GM12878 (cell line): ENCODE measurements around the gene RAB31. TPM values are rescaled to one million over a fixed set of nuclear protein-coding genes. Genes with fewer than 3 reads are reported as not detected.

Source experiments
- ATAC-seq: fragments of 200-7000 bp; cut with Tn5 transposase; 3 replicates; pipeline ENCODE4 v1.9.1; 2020; ENCODE audit warnings: mild to moderate bottlenecking, moderate library complexity
- BruUV-seq: library from RNA; stranded (reverse); fragments of 400-500 nt; replicated peaks from 2 replicates; lab custom pipeline; 2021; lab: Mats Ljungman, UMichigan
- CTCF ChIA-PET: fragments of 300-600 bp; sonication (Branson Sonifier 250); formaldehyde crosslinking; extraction: SDS; loops from one replicate; lab custom pipeline; 2021; ENCODE audit warnings: inconsistent platforms; lab: Yijun Ruan, JAX
- POLR2A ChIA-PET: fragments of 350-600 bp; formaldehyde crosslinking; extraction: SDS; loops from one replicate; lab custom pipeline; 2021; ENCODE audit warnings: inconsistent platforms; lab: Charles Lee
- RAD21 ChIA-PET: fragments of 300-600 bp; sonication (Branson Sonifier 250); formaldehyde crosslinking; loops from one replicate; lab custom pipeline; 2023; ENCODE audit warnings: antibody characterized with exemption; ENCODE audit not compliant: unreplicated experiment; lab: Charles Lee
- SMC1A ChIA-PET: fragments of 300-600 bp; sonication (Branson Sonifier 250); formaldehyde crosslinking; loops from one replicate; lab custom pipeline; 2023; ENCODE audit not compliant: unreplicated experiment, uncharacterized antibody; lab: Charles Lee
- DNase-seq: peaks from one replicate; pipeline ENCODE4 v3.0.0-alpha.2; 2011; ENCODE audit warnings: low read depth, low spot score
- FAIRE-seq: peaks from 3 replicates; lab custom pipeline; 2011; peaks lifted over from hg19 to GRCh38; lab: Jason Lieb, UNC
- H2AFZ ChIP-seq: 2 replicates; pipeline ENCODE4 v1.6.0; 2011; ENCODE audit warnings: low read depth, low read length, control low read depth; ENCODE audit not compliant: control insufficient read depth
- H3K27ac ChIP-seq: 2 replicates; pipeline ENCODE4 v1.5.1; 2011; ENCODE audit warnings: control low read depth; ENCODE audit not compliant: control insufficient read depth, insufficient read depth
- H3K27me3 ChIP-seq, 2 experiments: replicated peaks in 1 of 2; 2 replicates each; pipeline versions ENCODE4 v1.6.0 to v1.6.1; 2011; ENCODE audit warnings: low read length in 1 of 2; ENCODE audit not compliant: control insufficient read depth in 2 of 2, insufficient read depth in 2 of 2
- H3K36me3 ChIP-seq, 2 experiments: 2 replicates each; pipeline ENCODE4 v1.5.1; 2011; ENCODE audit warnings: low read length in 1 of 2; ENCODE audit not compliant: control insufficient read depth in 2 of 2, insufficient read depth in 2 of 2
- H3K4me1 ChIP-seq: 2 replicates; pipeline ENCODE4 v1.6.1; 2011; ENCODE audit warnings: mild to moderate bottlenecking, low read length, moderate library complexity, mixed read lengths; ENCODE audit not compliant: control insufficient read depth, insufficient read depth
- H3K4me2 ChIP-seq: 2 replicates; pipeline ENCODE4 v1.6.0; 2011; ENCODE audit warnings: control low read depth; ENCODE audit not compliant: control insufficient read depth, insufficient read depth
- H3K4me3 ChIP-seq: fragments of 200-600 bp; sonication (generic); 2 replicates; pipeline ENCODE4 v1.5.1; 2016
- H3K79me2 ChIP-seq: 2 replicates; pipeline ENCODE4 v1.6.0; 2011; ENCODE audit warnings: low read length; ENCODE audit not compliant: control insufficient read depth, insufficient read depth
- H3K9ac ChIP-seq: 2 replicates; pipeline ENCODE4 v1.8.0; 2011; ENCODE audit warnings: low read length, control low read depth, mixed read lengths; ENCODE audit not compliant: control insufficient read depth, insufficient read depth
- H3K9me3 ChIP-seq: replicated peaks from 3 replicates; pipeline ENCODE4 v1.5.1; 2011; ENCODE audit warnings: mild to moderate bottlenecking, low read length; ENCODE audit not compliant: control insufficient read depth, insufficient read depth
- H4K20me1 ChIP-seq: 2 replicates; pipeline ENCODE4 v1.6.0; 2011; ENCODE audit not compliant: control insufficient read depth, insufficient read depth
- ASH2L ChIP-seq: fragments of 300-600, 200-600 bp; sonication (generic); IDR thresholded peaks from 2 replicates; pipeline ENCODE4 v1.6.1; 2017; ENCODE audit warnings: low read depth, mild to moderate bottlenecking, borderline replicate concordance
- BCL11A ChIP-seq: IDR thresholded peaks from 2 replicates; pipeline ENCODE4 v1.6.1; 2011; ENCODE audit warnings: low read depth, low read length
- BMI1 ChIP-seq: fragments of 450-650 bp; IDR thresholded peaks from 2 replicates; pipeline ENCODE4 v1.6.1; 2016; ENCODE audit warnings: mild to moderate bottlenecking, moderate library complexity, borderline replicate concordance
- CTCF ChIP-seq, 3 experiments: IDR thresholded peaks in 2 of 3; conservative IDR thresholded peaks in 1 of 3; 2 replicates each; pipeline ENCODE4 v1.5.1; 2011; ENCODE audit warnings: low read depth in 3 of 3, low read length in 3 of 3, mild to moderate bottlenecking in 3 of 3, control low read depth in 2 of 3, moderate library complexity in 2 of 3, inconsistent platforms in 1 of 3, mixed read lengths in 1 of 3; ENCODE audit not compliant: control insufficient read depth in 2 of 3, insufficient read depth in 1 of 3; ENCODE audit errors: extremely low read depth in 1 of 3
- HDAC6 ChIP-seq: fragments of 200-600 bp; sonication (generic); IDR thresholded peaks from one replicate; pipeline ENCODE4 v1.8.0; 2017; ENCODE audit warnings: antibody characterized with exemption; ENCODE audit not compliant: unreplicated experiment
- HSF1 ChIP-seq: fragments of 150-350 bp; IDR thresholded peaks from 2 replicates; pipeline ENCODE4 v1.6.1; 2014; ENCODE audit warnings: mild to moderate bottlenecking, low read depth, low read length
- JUNB ChIP-seq: IDR thresholded peaks from 2 replicates; pipeline ENCODE4 v1.6.1; 2016; ENCODE audit warnings: antibody characterized with exemption, mild to moderate bottlenecking
- JUND ChIP-seq: IDR thresholded peaks from 2 replicates; pipeline ENCODE4 v1.6.1; 2012; ENCODE audit warnings: low read depth, mild to moderate bottlenecking, low read length, improper control_type of control experiment, moderate library complexity
- NFXL1 ChIP-seq: fragments of 450-650 bp; IDR thresholded peaks from 2 replicates; pipeline ENCODE4 v1.6.1; 2017; ENCODE audit warnings: antibody characterized with exemption, mild to moderate bottlenecking, borderline replicate concordance
- NR2C2 ChIP-seq: IDR thresholded peaks from 2 replicates; pipeline ENCODE4 v1.6.1; 2011; ENCODE audit warnings: borderline replicate concordance, low read depth; ENCODE audit not compliant: control insufficient read depth, insufficient read length
- RB1 ChIP-seq: fragments of 450-650 bp; formaldehyde crosslinking; IDR thresholded peaks from 2 replicates; pipeline ENCODE4 v1.6.1; 2017; ENCODE audit warnings: mild to moderate bottlenecking, borderline replicate concordance
- SRF ChIP-seq, 2 experiments: IDR thresholded peaks; 2 replicates each; pipeline ENCODE4 v1.6.1; 2011; ENCODE audit warnings: low read depth in 2 of 2, low read length in 2 of 2, mild to moderate bottlenecking in 1 of 2, moderate library complexity in 1 of 2
- YBX1 ChIP-seq: fragments of 450-650 bp; IDR thresholded peaks from 2 replicates; pipeline ENCODE4 v1.6.1; 2016; ENCODE audit warnings: antibody characterized with exemption
- ZNF687 ChIP-seq: fragments of 450-650 bp; IDR thresholded peaks from 2 replicates; pipeline ENCODE4 v1.6.1; 2017; ENCODE audit warnings: mild to moderate bottlenecking, moderate library complexity
- ZZZ3 ChIP-seq: IDR thresholded peaks from 2 replicates; pipeline ENCODE4 v1.6.1; 2011; ENCODE audit warnings: low read depth; ENCODE audit not compliant: control insufficient read depth, insufficient read length
- WGBS: methylation state at CpG from one replicate; pipeline ENCODE4 v1.1.6; 2016; ENCODE audit warnings: low lambda C conversion rate; ENCODE audit not compliant: insufficient replicate concordance, insufficient coverage; ENCODE audit errors: missing lambda C conversion rate; 5-methylcytosine and 5-hydroxymethylcytosine counted together
- in situ Hi-C: fragments of 300-500 bp; cut with MboI; formaldehyde crosslinking; loops from 9 replicates; pipeline ENCODE4 v1.14.3; 2018; ENCODE audit warnings: mixed read lengths
- intact Hi-C: fragments of 100-400 bp; cut with micrococcal nuclease; formaldehyde crosslinking; loops from one replicate; pipeline ENCODE4 v1.14.2; 2022; ENCODE audit not compliant: unreplicated experiment
- polyA plus RNA-seq, 11 experiments: library from polyadenylated mRNA; depleted of rRNA in 4 of 11; unstranded in 6 of 11; stranded (reverse) in 5 of 11; fragments of >200 nt; fragmentation: Nextera tagmentation in 4 of 11; fragmentation: Illumina TruSeq in 1 of 11; extraction: Ambion mirVana in 4 of 11; extraction: Trizol in 1 of 11; gene quantifications; 1 replicate in 1 of 11; 2 replicates in 10 of 11; pipeline versions ENCODE4 v1.2.1 to v1.2.3, GENCODE V29; 2011 to 2016; ENCODE audit warnings: inconsistent platforms in 2 of 11, missing spikeins in 2 of 11, low read depth in 1 of 11
- total RNA-seq, 4 experiments: library from RNA; depleted of rRNA in 3 of 4; stranded (reverse); fragments of >200 nt in 3 of 4; fragmentation: Illumina TruSeq in 1 of 4; extraction: Trizol in 1 of 4; gene quantifications; 2 replicates each; pipeline versions ENCODE4 v1.2.1 to v1.2.3, GENCODE V29; 2013 to 2021

RAB31 gene
- total and polyA plus RNA-seq, 10 of the 15 experiments (the other 5 are each of a cell fraction or from before 2014, with no cell fraction given) = 0.80 to 23.3 (median 12.2) TPM

- TF ChIP-seq YBX1 (no peak), RB1 (no peak)
Measured at GRCh38 chr18:9835825-9836224, 127.7 kb downstream of the RAB31 start (continued).

GRCh38 chr18:9838144-9838877 is 130.2 kb downstream of the RAB31 start:
- H2AFZ ChIP-seq = no peak overlapping the region
- ChIA-PET CTCF (no interaction called here), SMC1A (no interaction called here), RAD21 (no interaction called here), POLR2A (no interaction called here)
- peaks cover 0 to 4% of the 10 kb centered on the region in 2 experiments; a peak in 2 of 4 replicates for H3K27me3 ChIP-seq
- H3K4me1 ChIP-seq = no peaks in the 10 kb centered on the region
- H3K9me3 ChIP-seq = no peaks in the 10 kb centered on the region
- no peak overlapping the region for H3K9ac ChIP-seq
- ATAC-seq (no peak), DNase-seq (no peak), FAIRE-seq (no peak)
- no peaks in the 10 kb centered on the region for H4K20me1 ChIP-seq
- in situ Hi-C loops = no loop called here
- WGBS = 70% methylated on average over 10 of the region's 10 CpGs
- intact Hi-C loops = no loop called here
- no peaks in the 10 kb centered on the region for H3K36me3 ChIP-seq
- H3K4me2 ChIP-seq = no peak overlapping the region
- H3K79me2 ChIP-seq = no peaks in the 10 kb centered on the region
- no peak overlapping the region for H3K4me3 ChIP-seq
- no TSS peak for BruUV-seq
- no peak overlapping the region for H3K27ac ChIP-seq
- TF ChIP-seq CTCF (IDR thresholded peaks at IDR 0.05 in 2 of 3, conservative IDR thresholded peaks at IDR 0.05 in 1 of 3; ENCODE audit: control insufficient read depth in 2 of 3, extremely low read depth in 1 of 3, insufficient read depth in 1 of 3, low read depth in 3 of 3, low read length in 3 of 3) = no peak
- no peak for TF ChIP-seq HSF1
- TF ChIP-seq ASH2L = no peak
- TF ChIP-seq BCL11A = no peak
- TF ChIP-seq ZZZ3 = no peak
- no peak for TF ChIP-seq SRF (IDR thresholded peaks at IDR 0.05; ENCODE audit: low read depth in 2 of 2, low read length in 2 of 2)
- no peak for TF ChIP-seq HDAC6
- no peak for TF ChIP-seq JUND
- TF ChIP-seq BMI1 = no peak
- TF ChIP-seq ZNF687 = no peak
- TF ChIP-seq JUNB = no peak
- no peak for TF ChIP-seq NR2C2
- TF ChIP-seq NFXL1 = no peak
